ENCODE results near the gene TMC1.
"Not testable (repeated sequence)": the region's sequence is repeated elsewhere in the genome, so short reads cannot be mapped to it uniquely, and the experiment has no call there.

TMC1 gene

GRCh38 chr9:72521416-72521815, at the start of gene TMC1:
TMC1 (plus strand) TSS chr9:72521608; CDS start chr9:72648649, 127,041 bp downstream.
- not testable (repeated sequence) for DNase-seq (ENCODE audit: low read depth in 2 of 3, low spot score in 2 of 3)

GRCh38 chr9:72473474-72474261, 47.7 kb upstream of the TMC1 start:
- no peak for DNase-seq (ENCODE audit: low read depth in 2 of 3, low spot score in 2 of 3)

GRCh38 chr9:72474676-72475075, 46.7 kb upstream of the TMC1 start:
- DNase-seq (ENCODE audit: low read depth in 2 of 3, low spot score in 2 of 3), result no peak

- DNase-seq (ENCODE audit: low read depth in 2 of 3, low spot score in 2 of 3), result no peak
These were observed 45.3 kb upstream of the TMC1 start for GRCh38 chr9:72476100-72476499.

- peak in 1 of 3 experiments; percentile 2 for DNase-seq (ENCODE audit: low read depth in 2 of 3, low spot score in 2 of 3)
These were observed 44.6 kb upstream of the TMC1 start for GRCh38 chr9:72476617-72477437.

- no peak for DNase-seq (ENCODE audit: low read depth in 2 of 3, low spot score in 2 of 3)
These were observed 43.4 kb upstream of the TMC1 start for GRCh38 chr9:72477930-72478518.

GRCh38 chr9:72478966-72479365, 42.4 kb upstream of the TMC1 start:
- no peak for DNase-seq (ENCODE audit: low read depth in 2 of 3, low spot score in 2 of 3)

- not testable (repeated sequence) for DNase-seq (ENCODE audit: low read depth in 2 of 3, low spot score in 2 of 3)
These were observed 41.1 kb upstream of the TMC1 start for GRCh38 chr9:72480261-72480660.

GRCh38 chr9:72480921-72481320, 40.5 kb upstream of the TMC1 start:
- DNase-seq (ENCODE audit: low read depth in 2 of 3, low spot score in 2 of 3), result no peak

- no peak for DNase-seq (ENCODE audit: low read depth in 2 of 3, low spot score in 2 of 3)
These were observed 35.4 kb upstream of the TMC1 start for GRCh38 chr9:72485821-72486593.

GRCh38 chr9:72486594-72486955, 34.8 kb upstream of the TMC1 start:
- DNase-seq (ENCODE audit: low read depth in 2 of 3, low spot score in 2 of 3), result no peak

GRCh38 chr9:72487665-72488064, 33.7 kb upstream of the TMC1 start:
- DNase-seq (ENCODE audit: low read depth in 2 of 3, low spot score in 2 of 3), result not testable (repeated sequence)

GRCh38 chr9:72489986-72490385, 31.4 kb upstream of the TMC1 start:
- no peak for DNase-seq (ENCODE audit: low read depth in 2 of 3, low spot score in 2 of 3)

GRCh38 chr9:72491242-72491641, 30.2 kb upstream of the TMC1 start:
- no peak for DNase-seq (ENCODE audit: low read depth in 2 of 3, low spot score in 2 of 3)

- no peak for DNase-seq (ENCODE audit: low read depth in 2 of 3, low spot score in 2 of 3)
These were observed 27.4 kb upstream of the TMC1 start for GRCh38 chr9:72494051-72494450.

GRCh38 chr9:72497447-72498046, 23.9 kb upstream of the TMC1 start:
- DNase-seq (ENCODE audit: low read depth in 2 of 3, low spot score in 2 of 3), result no peak

GRCh38 chr9:72506615-72507014, 14.8 kb upstream of the TMC1 start:
- no peak for DNase-seq (ENCODE audit: low read depth in 2 of 3, low spot score in 2 of 3)

- no peak for DNase-seq (ENCODE audit: low read depth in 2 of 3, low spot score in 2 of 3)
These were observed 12.4 kb upstream of the TMC1 start for GRCh38 chr9:72509053-72509452.

GRCh38 chr9:72509635-72510034, 11.8 kb upstream of the TMC1 start:
- DNase-seq (ENCODE audit: low read depth in 2 of 3, low spot score in 2 of 3), result no peak

- DNase-seq (ENCODE audit: low read depth in 2 of 3, low spot score in 2 of 3), result not testable (repeated sequence)
These were observed 397 bp upstream of the TMC1 start for GRCh38 chr9:72521011-72521410.
